Epithelial cell of esophagus (primary cell): ENCODE measurements around the gene C20orf173.
"Not testable (repeated sequence)": the region's sequence is repeated elsewhere in the genome, so short reads cannot be mapped to it uniquely, and the experiment has no call there.

Experiments used
- DNase-seq: peaks from one replicate; pipeline ENCODE4 v3.0.0; 2010; ENCODE audit warnings: low read depth
- H3K4me3 ChIP-seq: 2 replicates; pipeline ENCODE4 v1.5.1; 2011; ENCODE audit warnings: mild to moderate bottlenecking, low read length, control low read depth
- TF ChIP-seq, protein P1 (sequence below): IDR thresholded peaks from 2 replicates; pipeline ENCODE4 v1.5.1; 2011; ENCODE audit warnings: low read depth, mild to moderate bottlenecking, low read length, control low read depth, inconsistent platforms; ENCODE audit not compliant: insufficient read depth; ENCODE audit errors: missing control alignments

The C20orf173 gene

GRCh38 chr20:35541118-35541782 is 11.8 kb upstream of the C20orf173 start:
- TF ChIP-seq, protein P1, sequence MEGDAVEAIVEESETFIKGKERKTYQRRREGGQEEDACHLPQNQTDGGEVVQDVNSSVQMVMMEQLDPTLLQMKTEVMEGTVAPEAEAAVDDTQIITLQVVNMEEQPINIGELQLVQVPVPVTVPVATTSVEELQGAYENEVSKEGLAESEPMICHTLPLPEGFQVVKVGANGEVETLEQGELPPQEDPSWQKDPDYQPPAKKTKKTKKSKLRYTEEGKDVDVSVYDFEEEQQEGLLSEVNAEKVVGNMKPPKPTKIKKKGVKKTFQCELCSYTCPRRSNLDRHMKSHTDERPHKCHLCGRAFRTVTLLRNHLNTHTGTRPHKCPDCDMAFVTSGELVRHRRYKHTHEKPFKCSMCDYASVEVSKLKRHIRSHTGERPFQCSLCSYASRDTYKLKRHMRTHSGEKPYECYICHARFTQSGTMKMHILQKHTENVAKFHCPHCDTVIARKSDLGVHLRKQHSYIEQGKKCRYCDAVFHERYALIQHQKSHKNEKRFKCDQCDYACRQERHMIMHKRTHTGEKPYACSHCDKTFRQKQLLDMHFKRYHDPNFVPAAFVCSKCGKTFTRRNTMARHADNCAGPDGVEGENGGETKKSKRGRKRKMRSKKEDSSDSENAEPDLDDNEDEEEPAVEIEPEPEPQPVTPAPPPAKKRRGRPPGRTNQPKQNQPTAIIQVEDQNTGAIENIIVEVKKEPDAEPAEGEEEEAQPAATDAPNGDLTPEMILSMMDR = no peak
- no peak for DNase-seq
- peak overlapping the region; percentile 97 for H3K4me3 ChIP-seq

DNA sequence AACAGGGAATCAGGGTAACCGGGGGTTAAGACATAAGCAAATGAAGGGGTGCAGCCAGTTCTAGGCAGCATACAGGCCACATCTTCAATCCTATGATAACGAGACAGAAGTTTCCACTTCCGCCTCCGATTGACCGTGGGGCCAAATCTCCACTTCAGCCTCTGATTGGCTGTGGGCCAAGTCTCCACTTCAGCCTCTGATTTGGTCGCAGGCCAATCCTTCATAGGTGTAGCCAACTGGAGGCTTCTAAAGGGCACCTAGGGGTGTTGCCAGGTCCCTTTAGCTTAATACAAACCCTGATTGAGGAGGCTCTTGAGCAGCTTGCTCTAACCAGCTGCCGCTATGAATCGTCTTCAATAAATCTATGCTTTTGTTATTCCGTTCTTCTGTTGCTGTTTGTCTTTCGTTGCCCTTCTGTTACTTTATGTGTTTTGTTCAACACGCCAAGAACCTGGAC is 10.3 kb upstream of the C20orf173 start:
- peak; percentile 46 for DNase-seq
- TF ChIP-seq, protein P1 = no peak
- H3K4me3 ChIP-seq = no peak overlapping the region

- DNase-seq = peak; percentile 30
- H3K4me3 ChIP-seq = no peak overlapping the region
- TF ChIP-seq, protein P1 = no peak
Measured at GRCh38 chr20:35527122-35527769, 2.2 kb downstream of the C20orf173 start.

GRCh38 chr20:35525639-35526038 is 3.8 kb downstream of the C20orf173 start:
- no peak for DNase-seq
- no peak overlapping the region for H3K4me3 ChIP-seq
- TF ChIP-seq, protein P1 = no peak

GRCh38 chr20:35523298-35523888 is 6.1 kb downstream of the C20orf173 start:
- TF ChIP-seq, protein P1 = peak; percentile 68
- peak; percentile 33 for DNase-seq
- no peak overlapping the region for H3K4me3 ChIP-seq

DNA sequence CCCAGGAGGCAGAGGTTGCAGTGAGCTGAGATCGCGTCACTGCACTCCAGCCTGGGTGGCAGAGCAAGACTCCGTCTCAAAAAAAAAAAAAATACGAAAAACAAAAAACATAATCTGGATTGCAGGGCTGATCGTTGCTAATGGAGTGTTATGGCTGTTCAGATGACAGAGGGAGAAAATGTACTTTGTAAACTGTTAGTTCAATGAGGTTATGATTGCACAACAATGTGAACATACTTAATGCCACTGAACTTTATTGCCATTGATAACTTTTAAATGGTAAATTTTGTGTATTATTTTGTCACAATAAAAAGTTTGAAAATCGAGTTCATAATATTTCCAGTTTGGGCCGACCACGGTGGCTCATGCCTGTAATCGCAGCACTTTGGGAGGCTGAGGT is 10.5 kb downstream of the C20orf173 start:
- no peak for DNase-seq
- TF ChIP-seq, protein P1 = no peak
- H3K4me3 ChIP-seq = no peak overlapping the region

GRCh38 chr20:35517767-35518166 is 11.7 kb downstream of the C20orf173 start:
- H3K4me3 ChIP-seq, DNase-seq: not testable (repeated sequence)
